NB4 (cell line): ENCODE data around the gene BACE2.

ENCODE experiments used
- POLR2A ChIP-seq: IDR thresholded peaks from 2 replicates; pipeline ENCODE4 v1.6.1; 2011; ENCODE audit warnings: mild to moderate bottlenecking; ENCODE audit not compliant: insufficient read length; ENCODE audit errors: extremely low read depth
- TF ChIP-seq, protein P1 (sequence below): IDR thresholded peaks from one replicate; pipeline ENCODE4 v1.5.1; 2012; ENCODE audit warnings: low read depth, low read length
- TF ChIP-seq, protein P2 (sequence below): IDR thresholded peaks from 2 replicates; pipeline ENCODE4 v1.6.1; 2011; ENCODE audit warnings: low read depth, low read length

DNA sequence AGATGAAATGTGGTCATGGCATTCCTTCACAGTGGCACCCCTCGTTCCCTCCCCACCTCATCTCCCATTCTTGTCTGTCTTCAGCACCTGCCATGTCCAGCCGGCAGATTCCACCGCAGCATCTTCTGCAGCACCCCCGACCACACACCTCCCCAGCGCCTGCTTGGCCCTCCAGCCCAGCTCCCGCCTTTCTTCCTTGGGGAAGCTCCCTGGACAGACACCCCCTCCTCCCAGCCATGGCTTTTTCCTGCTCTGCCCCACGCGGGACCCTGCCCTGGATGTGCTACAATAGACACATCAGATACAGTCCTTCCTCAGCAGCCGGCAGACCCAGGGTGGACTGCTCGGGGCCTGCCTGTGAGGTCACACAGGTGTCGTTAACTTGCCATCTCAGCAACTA is 81.5 kb downstream of the BACE2 start:
- TF ChIP-seq, protein P1, sequence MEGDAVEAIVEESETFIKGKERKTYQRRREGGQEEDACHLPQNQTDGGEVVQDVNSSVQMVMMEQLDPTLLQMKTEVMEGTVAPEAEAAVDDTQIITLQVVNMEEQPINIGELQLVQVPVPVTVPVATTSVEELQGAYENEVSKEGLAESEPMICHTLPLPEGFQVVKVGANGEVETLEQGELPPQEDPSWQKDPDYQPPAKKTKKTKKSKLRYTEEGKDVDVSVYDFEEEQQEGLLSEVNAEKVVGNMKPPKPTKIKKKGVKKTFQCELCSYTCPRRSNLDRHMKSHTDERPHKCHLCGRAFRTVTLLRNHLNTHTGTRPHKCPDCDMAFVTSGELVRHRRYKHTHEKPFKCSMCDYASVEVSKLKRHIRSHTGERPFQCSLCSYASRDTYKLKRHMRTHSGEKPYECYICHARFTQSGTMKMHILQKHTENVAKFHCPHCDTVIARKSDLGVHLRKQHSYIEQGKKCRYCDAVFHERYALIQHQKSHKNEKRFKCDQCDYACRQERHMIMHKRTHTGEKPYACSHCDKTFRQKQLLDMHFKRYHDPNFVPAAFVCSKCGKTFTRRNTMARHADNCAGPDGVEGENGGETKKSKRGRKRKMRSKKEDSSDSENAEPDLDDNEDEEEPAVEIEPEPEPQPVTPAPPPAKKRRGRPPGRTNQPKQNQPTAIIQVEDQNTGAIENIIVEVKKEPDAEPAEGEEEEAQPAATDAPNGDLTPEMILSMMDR: no peak
- TF ChIP-seq, protein P2, sequence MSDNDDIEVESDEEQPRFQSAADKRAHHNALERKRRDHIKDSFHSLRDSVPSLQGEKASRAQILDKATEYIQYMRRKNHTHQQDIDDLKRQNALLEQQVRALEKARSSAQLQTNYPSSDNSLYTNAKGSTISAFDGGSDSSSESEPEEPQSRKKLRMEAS: no peak
- TF ChIP-seq POLR2A: no peak
